ENCODE measurements around the gene ASGR2.

Gene ASGR2

GRCh38 chr17:7064261-7064660, 50.4 kb downstream of the ASGR2 start:
- DNase-seq (ENCODE audit: low spot score), result no peak

GRCh38 chr17:7063518-7064094, 51.0 kb downstream of the ASGR2 start:
- no peak for DNase-seq (ENCODE audit: low spot score)

- DNase-seq (ENCODE audit: low spot score), result no peak
Observed at GRCh38 chr17:7060165-7060891, 54.3 kb downstream of the ASGR2 start.

- DNase-seq (ENCODE audit: low spot score), result no peak
Observed at GRCh38 chr17:7058831-7059447, 55.7 kb downstream of the ASGR2 start.

- DNase-seq (ENCODE audit: low spot score), result no peak
Observed at GRCh38 chr17:7056386-7056785, 58.2 kb downstream of the ASGR2 start.

Small RNA genes within 50 kb of the gene (small RNA-seq; reads per million reads assigned to genes)
- gene AC120057.1, result 0 to 0.03 reads per million in 2 experiments

All from SK-N-DZ (cell line).